ENCODE measurements around the gene PAPPA.

Gene PAPPA

GRCh38 chr9:116432051-116432450 is 278.5 kb downstream of the PAPPA start:
- Histone ChIP-seq H3K27me3 (ENCODE audit: low read depth) (no peaks in the 10 kb centered on the region), H3K36me3 (replicated peaks) (no peaks in the 10 kb centered on the region), H3K9me3 (no peaks in the 10 kb centered on the region), H3K4me1 (no peaks in the 10 kb centered on the region; the same call in 1 of the 2 replicates), H3K4me3 (no peak overlapping the region)
- no peak for DNase-seq (ENCODE audit: low spot score in 2 of 2)
- in situ Hi-C loops (cut with MboI; ENCODE audit: low sequenced_read_pairs) = no loop called here

DNA sequence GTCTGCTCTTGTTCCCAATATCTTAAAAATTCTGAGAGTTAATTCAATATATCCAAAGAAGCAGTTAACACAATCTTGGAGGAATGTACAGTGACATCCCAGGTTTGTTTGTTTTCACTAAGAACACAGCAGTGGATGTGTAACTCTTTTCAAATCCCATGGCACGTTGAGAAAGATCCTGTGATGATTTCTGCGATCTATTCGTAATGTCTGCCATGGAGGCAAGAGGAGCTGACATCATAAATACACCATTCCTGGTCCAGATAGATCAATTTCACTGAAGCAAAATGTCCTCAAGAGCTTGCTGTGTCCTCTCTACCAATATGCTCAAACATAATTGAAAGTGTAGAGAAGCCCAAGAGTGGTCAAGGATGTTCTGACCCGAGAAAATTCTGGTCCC is 280.7 kb downstream of the PAPPA start:
- DNase-seq (ENCODE audit: low spot score in 2 of 2) = no peak
- Histone ChIP-seq H3K4me1 (no peaks in the 10 kb centered on the region; the same call in 1 of the 2 replicates), H3K27me3 (ENCODE audit: low read depth) (no peaks in the 10 kb centered on the region), H3K4me3 (no peak overlapping the region), H3K36me3 (replicated peaks) (no peaks in the 10 kb centered on the region), H3K9me3 (no peaks in the 10 kb centered on the region)
- in situ Hi-C loops (cut with MboI; ENCODE audit: low sequenced_read_pairs) = no loop called here

- in situ Hi-C loops (cut with MboI; ENCODE audit: low sequenced_read_pairs) = no loop called here
- Histone ChIP-seq H3K9me3 (no peaks in the 10 kb centered on the region), H3K4me3 (no peak overlapping the region), H3K4me1 (no peaks in the 10 kb centered on the region; the same call in 1 of the 2 replicates), H3K36me3 (replicated peaks) (no peaks in the 10 kb centered on the region), H3K27me3 (ENCODE audit: low read depth) (no peaks in the 10 kb centered on the region)
- DNase-seq (ENCODE audit: low spot score in 2 of 2) = no peak
Observed at GRCh38 chr9:116435706-116436105, 282.1 kb downstream of the PAPPA start.

DNA sequence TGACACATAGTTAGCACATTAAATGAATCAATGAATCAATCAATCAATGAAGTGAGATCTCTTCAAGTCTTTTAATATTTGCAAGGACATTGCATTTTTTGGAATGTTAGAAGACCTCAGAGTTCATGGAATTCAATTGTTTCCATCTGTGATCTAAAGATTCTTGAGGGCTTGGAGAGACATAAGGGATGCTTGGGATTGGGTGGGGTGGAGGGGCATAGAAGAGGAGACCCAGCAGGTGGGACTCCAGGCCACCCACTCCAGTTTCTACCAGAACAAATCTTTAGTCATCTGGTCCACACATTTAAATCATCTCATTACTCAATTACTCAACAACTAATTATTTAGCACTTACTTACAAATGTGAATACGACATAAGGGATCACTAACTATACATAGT is 282.5 kb downstream of the PAPPA start:
- Histone ChIP-seq H3K36me3 (replicated peaks) (no peaks in the 10 kb centered on the region), H3K4me3 (no peak overlapping the region), H3K4me1 (no peaks in the 10 kb centered on the region; the same call in 1 of the 2 replicates), H3K9me3 (no peaks in the 10 kb centered on the region), H3K27me3 (ENCODE audit: low read depth) (no peaks in the 10 kb centered on the region)
- no peak for DNase-seq (ENCODE audit: low spot score in 2 of 2)
- in situ Hi-C loops (cut with MboI; ENCODE audit: low sequenced_read_pairs) = no loop called here

DNA sequence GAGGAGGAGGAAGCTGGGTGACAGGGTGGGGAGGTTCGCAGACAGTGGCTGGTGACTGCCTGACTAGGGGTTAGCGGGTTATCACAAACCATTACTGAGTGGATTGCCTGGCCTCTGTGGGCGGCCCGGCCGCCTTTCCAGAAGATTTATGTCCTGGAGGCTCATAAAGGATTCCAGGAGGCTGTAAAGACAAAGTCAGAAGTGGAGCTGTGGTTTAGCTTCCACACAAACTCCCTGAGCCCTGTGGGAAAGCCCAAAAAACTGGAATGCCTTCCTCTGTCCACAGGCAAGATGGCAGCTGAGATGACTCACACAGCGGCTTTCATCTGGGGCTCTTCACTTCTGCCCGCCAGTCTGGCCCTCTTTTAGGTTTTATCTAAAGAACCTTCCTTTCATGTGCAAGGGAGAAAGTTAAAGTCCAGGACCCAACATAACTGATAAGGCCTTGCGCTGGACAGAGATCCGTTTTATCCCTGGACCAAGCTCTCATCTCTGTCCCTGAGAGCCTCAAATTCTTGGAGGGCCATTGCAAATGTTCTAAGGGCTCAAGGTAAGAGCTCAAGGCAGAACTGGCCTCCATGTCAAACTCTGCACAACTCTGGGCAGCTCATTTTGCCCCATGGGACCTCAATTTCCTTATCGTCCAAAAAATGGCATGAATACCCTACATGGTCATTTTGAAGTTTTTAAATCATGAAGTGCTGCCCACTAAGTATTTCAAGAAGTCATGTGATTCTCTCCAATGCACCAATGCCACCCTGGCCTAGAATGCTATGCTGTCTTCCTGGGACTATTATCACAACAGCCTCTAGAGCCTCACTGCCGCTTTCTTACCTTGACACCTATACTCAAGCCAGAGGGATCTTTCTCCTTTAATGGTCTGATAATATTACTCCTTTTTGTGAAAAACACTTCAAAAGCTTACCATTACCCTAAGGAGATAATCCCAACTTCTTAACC is 284.1 kb downstream of the PAPPA start:
- Histone ChIP-seq H3K9me3 (no peaks in the 10 kb centered on the region), H3K36me3 (replicated peaks) (no peaks in the 10 kb centered on the region), H3K4me3 (no peak overlapping the region), H3K4me1 (no peaks in the 10 kb centered on the region; the same call in 1 of the 2 replicates), H3K27me3 (ENCODE audit: low read depth) (no peaks in the 10 kb centered on the region)
- in situ Hi-C loops (cut with MboI; ENCODE audit: low sequenced_read_pairs) = no loop called here
- no peak for DNase-seq (ENCODE audit: low spot score in 2 of 2)

- in situ Hi-C loops (cut with MboI; ENCODE audit: low sequenced_read_pairs) = no loop called here
Observed at GRCh38 chr9:116442528-116442927, 288.9 kb downstream of the PAPPA start.

GRCh38 chr9:116447934-116448333 is 294.3 kb downstream of the PAPPA start:
- Histone ChIP-seq H3K36me3 (replicated peaks) (no peaks in the 10 kb centered on the region), H3K9me3 (no peaks in the 10 kb centered on the region), H3K4me1 (no peaks in the 10 kb centered on the region), H3K27me3 (ENCODE audit: low read depth) (no peaks in the 10 kb centered on the region), H3K4me3 (no peak overlapping the region)
- in situ Hi-C loops (cut with MboI; ENCODE audit: low sequenced_read_pairs) = no loop called here
- DNase-seq (ENCODE audit: low spot score in 2 of 2) = no peak

More at GRCh38 chr9:116442528-116442927, 288.9 kb downstream of the PAPPA start:
- H3K4me3 ChIP-seq = no peak overlapping the region
- DNase-seq (ENCODE audit: low spot score in 2 of 2) = no peak
- H3K9me3 ChIP-seq = no peaks in the 10 kb centered on the region
- no peaks in the 10 kb centered on the region for H3K4me1 ChIP-seq
- no peaks in the 10 kb centered on the region for H3K27me3 ChIP-seq (ENCODE audit: low read depth)
- H3K36me3 ChIP-seq (replicated peaks) = no peaks in the 10 kb centered on the region

DNA sequence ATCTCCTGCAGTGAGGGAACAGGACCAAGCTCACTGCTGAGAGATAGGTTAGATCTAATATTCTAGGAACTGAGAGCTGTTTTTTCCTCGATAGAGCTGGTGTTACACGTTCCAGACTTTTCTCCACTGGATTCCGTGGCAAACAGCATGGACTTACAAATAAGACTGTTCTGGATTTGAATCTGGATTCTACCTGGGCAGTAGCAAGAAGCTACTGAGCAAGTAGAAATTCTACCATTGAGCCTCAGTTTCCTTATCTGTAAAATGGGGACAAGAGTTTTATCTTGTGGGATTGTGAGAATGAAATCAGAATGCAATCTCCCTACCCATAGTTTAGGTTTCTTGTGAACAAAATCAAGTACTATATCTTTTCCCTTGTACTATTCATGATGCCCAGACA is 294.8 kb downstream of the PAPPA start:
- in situ Hi-C loops (cut with MboI; ENCODE audit: low sequenced_read_pairs) = no loop called here
- no peak for DNase-seq (ENCODE audit: low spot score in 2 of 2)
- Histone ChIP-seq H3K4me3 (no peak overlapping the region), H3K9me3 (no peaks in the 10 kb centered on the region), H3K27me3 (ENCODE audit: low read depth) (no peaks in the 10 kb centered on the region), H3K36me3 (replicated peaks) (no peaks in the 10 kb centered on the region), H3K4me1 (no peaks in the 10 kb centered on the region)

- no peak overlapping the region for H3K4me3 ChIP-seq
- no peak for DNase-seq (ENCODE audit: low spot score in 2 of 2)
- in situ Hi-C loops (cut with MboI; ENCODE audit: low sequenced_read_pairs) = no loop called here
Observed at GRCh38 chr9:116449949-116450348, 296.4 kb downstream of the PAPPA start.

DNA sequence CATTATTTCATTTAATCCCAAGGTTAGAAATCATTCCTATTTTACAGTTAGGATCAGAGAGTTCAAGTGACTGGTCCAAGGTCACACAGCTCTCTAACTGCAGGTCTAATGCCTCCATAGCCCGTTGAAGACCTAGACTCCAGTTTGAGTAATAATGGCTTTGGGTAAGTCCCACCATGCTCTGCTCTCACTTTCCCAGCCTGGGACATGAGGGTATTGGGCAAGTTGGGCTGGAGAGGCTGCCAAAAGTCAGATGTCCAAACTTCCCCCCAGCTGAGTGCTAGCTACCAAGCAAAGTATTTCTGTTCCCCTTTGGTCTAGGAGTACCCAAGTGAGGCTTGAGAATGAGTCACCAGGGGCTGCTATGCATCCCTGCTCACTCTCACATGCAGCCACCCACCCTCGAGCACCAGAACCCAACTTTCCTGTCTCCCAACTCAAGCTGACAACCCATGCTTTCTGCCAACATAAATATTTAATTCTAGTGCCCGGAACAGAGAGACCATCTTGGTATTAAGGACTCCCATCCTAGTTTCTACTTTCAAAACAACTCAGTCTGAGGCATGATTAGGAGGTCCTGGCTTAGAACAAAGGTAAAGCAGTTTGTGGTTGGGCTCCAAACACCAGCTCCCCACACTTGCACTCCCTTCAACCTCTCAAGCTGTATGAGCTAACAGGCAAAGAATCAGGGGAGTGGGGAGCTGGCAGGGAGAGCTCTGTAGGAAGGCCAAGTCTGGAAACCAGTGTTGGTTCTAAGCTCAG is 297.0 kb downstream of the PAPPA start:
- no peak overlapping the region for H3K4me3 ChIP-seq
- no peaks in the 10 kb centered on the region for H3K4me1 ChIP-seq
- H3K36me3 ChIP-seq (replicated peaks) = no peaks in the 10 kb centered on the region
- in situ Hi-C loops (cut with MboI; ENCODE audit: low sequenced_read_pairs) = no loop called here
- H3K27me3 ChIP-seq (ENCODE audit: low read depth) = no peaks in the 10 kb centered on the region
- DNase-seq (ENCODE audit: low spot score in 2 of 2) = no peak
- H3K9me3 ChIP-seq = no peaks in the 10 kb centered on the region

More at GRCh38 chr9:116449949-116450348, 296.4 kb downstream of the PAPPA start:
- Histone ChIP-seq H3K36me3 (replicated peaks) (no peaks in the 10 kb centered on the region), H3K9me3 (no peaks in the 10 kb centered on the region), H3K27me3 (ENCODE audit: low read depth) (no peaks in the 10 kb centered on the region), H3K4me1 (no peaks in the 10 kb centered on the region)

GRCh38 chr9:116451500-116452115 is 298.0 kb downstream of the PAPPA start:
- H3K36me3 ChIP-seq (replicated peaks) = no peaks in the 10 kb centered on the region
- no peaks in the 10 kb centered on the region for H3K4me1 ChIP-seq

More at GRCh38 chr9:116451500-116452115, 298.0 kb downstream of the PAPPA start:
- in situ Hi-C loops (cut with MboI; ENCODE audit: low sequenced_read_pairs) = no loop called here
- Histone ChIP-seq H3K27me3 (ENCODE audit: low read depth) (no peaks in the 10 kb centered on the region), H3K9me3 (peaks cover under 1% of the 10 kb centered on the region; the same call in 1 of the 2 replicates), H3K4me3 (no peak overlapping the region)
- DNase-seq (ENCODE audit: low spot score in 2 of 2) = no peak

Data from HAP-1 (cell line).